Lower lobe of right lung (tissue), 2 donors: ENCODE data around the gene OTP. TPM values are rescaled to one million over a fixed set of nuclear protein-coding genes. Genes with fewer than 3 reads are reported as not detected.

ENCODE experiments used
- ATAC-seq, 2 donors: fragments of 200-7000 bp; cut with Tn5 transposase; one replicate each; pipeline ENCODE4 v1.9.1; 2020 to 2022; ENCODE audit warnings: mild to moderate bottlenecking in 2 of 2, moderate library complexity in 2 of 2
- DNase-seq: peaks from one replicate; pipeline ENCODE4 v3.0.0-alpha.2; 2020
- H3K27ac ChIP-seq: fragments of 200-600 bp; one replicate; pipeline ENCODE4 v1.8.0; 2022
- H3K27me3 ChIP-seq: fragments of 200-600 bp; one replicate; pipeline ENCODE4 v1.8.0; 2022; ENCODE audit warnings: low read depth
- H3K36me3 ChIP-seq: fragments of 200-600 bp; one replicate; pipeline ENCODE4 v1.8.0; 2022; ENCODE audit warnings: mild to moderate bottlenecking
- H3K4me1 ChIP-seq: fragments of 200-600 bp; one replicate; pipeline ENCODE4 v1.8.0; 2022
- H3K4me3 ChIP-seq: fragments of 200-600 bp; one replicate; pipeline ENCODE4 v1.8.0; 2022; ENCODE audit warnings: mild to moderate bottlenecking
- H3K9me3 ChIP-seq: fragments of 200-600 bp; one replicate; pipeline ENCODE4 v1.8.0; 2022
- CTCF ChIP-seq: fragments of 200-600 bp; IDR thresholded peaks from one replicate; pipeline ENCODE4 v1.8.0; 2022; ENCODE audit warnings: antibody characterized with exemption, mild to moderate bottlenecking
- intact Hi-C: fragments of 100-400 bp; cut with DNase I; formaldehyde crosslinking; loops from one replicate; pipeline ENCODE4 v1.11.0; 2022
- total RNA-seq: library from RNA; stranded (reverse); fragmentation: NEBNext Ultra II Directional; extraction: Animal tissue kit (Norgen Biotek cat#: 25700); gene quantifications from one replicate; pipeline ENCODE4 v1.2.1, GENCODE V29; 2021
- donor health status: DM: no; HTN: yes; CAD: no; lungs with severe emphysema.

The OTP gene
- total RNA-seq, 1 donor from 2014 or later, result not detected

GRCh38 chr5:77645995-77646639 lies 7.6 kb upstream of the OTP start:
- DNase-seq (no peak), ATAC-seq (no peak)
- no peaks in the 10 kb centered on the region for H3K9me3 ChIP-seq
- H3K36me3 ChIP-seq, result no peaks in the 10 kb centered on the region
- H3K27ac ChIP-seq, result no peak overlapping the region
- H3K27me3 ChIP-seq, result peaks cover 72% of the 10 kb centered on the region
- peaks cover 6% of the 10 kb centered on the region for H3K4me1 ChIP-seq
- intact Hi-C loops, result no loop called here
- no peak for TF ChIP-seq CTCF
- H3K4me3 ChIP-seq, result no peak overlapping the region

- peaks cover 79% of the 10 kb centered on the region for H3K27me3 ChIP-seq
Measured at GRCh38 chr5:77645158-77645994, 6.9 kb upstream of the OTP start.

GRCh38 chr5:77644371-77645157 lies 6.1 kb upstream of the OTP start:
- peak overlapping the region; percentile 4 for H3K4me3 ChIP-seq
- no peak for ATAC-seq
- TF ChIP-seq CTCF, result no peak
- no peak overlapping the region for H3K27ac ChIP-seq
- intact Hi-C loops, result no loop called here
- peaks cover 88% of the 10 kb centered on the region for H3K27me3 ChIP-seq
- peaks cover 12% of the 10 kb centered on the region for H3K4me1 ChIP-seq
- H3K36me3 ChIP-seq, result no peaks in the 10 kb centered on the region
- no peak for DNase-seq
- H3K9me3 ChIP-seq, result no peaks in the 10 kb centered on the region

More at GRCh38 chr5:77645158-77645994, 6.9 kb upstream of the OTP start:
- ATAC-seq (peak; percentile 79 to 84), DNase-seq (peak; percentile 50)
- H3K9me3 ChIP-seq, result no peaks in the 10 kb centered on the region
- H3K36me3 ChIP-seq, result no peaks in the 10 kb centered on the region
- H3K27ac ChIP-seq, result no peak overlapping the region
- peak; percentile 45 for TF ChIP-seq CTCF
- H3K4me3 ChIP-seq, result peak overlapping the region; percentile 23
- H3K4me1 ChIP-seq, result peaks cover 12% of the 10 kb centered on the region
- intact Hi-C loops, result no loop called here

GRCh38 chr5:77643654-77644370 lies 5.3 kb upstream of the OTP start:
- peaks cover 16% of the 10 kb centered on the region for H3K4me1 ChIP-seq
- intact Hi-C loops, result no loop called here
- ATAC-seq (no peak), DNase-seq (no peak)
- TF ChIP-seq CTCF, result no peak
- H3K27ac ChIP-seq, result no peak overlapping the region
- no peaks in the 10 kb centered on the region for H3K36me3 ChIP-seq
- peaks cover 91% of the 10 kb centered on the region for H3K27me3 ChIP-seq
- no peaks in the 10 kb centered on the region for H3K9me3 ChIP-seq
- no peak overlapping the region for H3K4me3 ChIP-seq
